ENCODE measurements around the gene HYDIN.

DNA sequence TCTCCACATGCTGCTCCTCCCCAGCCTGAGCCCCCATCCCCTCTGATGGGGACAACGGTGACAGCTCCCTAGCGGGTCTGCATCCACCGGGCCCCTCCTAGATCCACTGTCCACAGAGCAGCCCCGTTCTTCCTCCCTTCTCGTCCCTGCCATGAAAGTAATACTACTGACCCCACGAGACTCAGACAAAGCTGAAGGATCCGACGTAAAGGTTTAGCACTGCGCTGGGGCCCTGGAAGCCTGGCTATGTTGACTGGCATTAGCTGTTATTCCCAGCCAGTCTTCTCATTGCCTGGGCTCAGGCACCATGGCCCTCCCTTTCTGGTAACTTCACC, 460.3 kb downstream of the HYDIN start:
- TF ChIP-seq, protein P1, sequence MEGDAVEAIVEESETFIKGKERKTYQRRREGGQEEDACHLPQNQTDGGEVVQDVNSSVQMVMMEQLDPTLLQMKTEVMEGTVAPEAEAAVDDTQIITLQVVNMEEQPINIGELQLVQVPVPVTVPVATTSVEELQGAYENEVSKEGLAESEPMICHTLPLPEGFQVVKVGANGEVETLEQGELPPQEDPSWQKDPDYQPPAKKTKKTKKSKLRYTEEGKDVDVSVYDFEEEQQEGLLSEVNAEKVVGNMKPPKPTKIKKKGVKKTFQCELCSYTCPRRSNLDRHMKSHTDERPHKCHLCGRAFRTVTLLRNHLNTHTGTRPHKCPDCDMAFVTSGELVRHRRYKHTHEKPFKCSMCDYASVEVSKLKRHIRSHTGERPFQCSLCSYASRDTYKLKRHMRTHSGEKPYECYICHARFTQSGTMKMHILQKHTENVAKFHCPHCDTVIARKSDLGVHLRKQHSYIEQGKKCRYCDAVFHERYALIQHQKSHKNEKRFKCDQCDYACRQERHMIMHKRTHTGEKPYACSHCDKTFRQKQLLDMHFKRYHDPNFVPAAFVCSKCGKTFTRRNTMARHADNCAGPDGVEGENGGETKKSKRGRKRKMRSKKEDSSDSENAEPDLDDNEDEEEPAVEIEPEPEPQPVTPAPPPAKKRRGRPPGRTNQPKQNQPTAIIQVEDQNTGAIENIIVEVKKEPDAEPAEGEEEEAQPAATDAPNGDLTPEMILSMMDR (IDR thresholded peaks at IDR 0.05) = no peak
- TF ChIP-seq JUND (IDR thresholded peaks at IDR 0.05) (no peak), POLR2AphosphoS5 (IDR thresholded peaks at IDR 0.05; ENCODE audit: low read depth, low read length) (no peak), SMC3 (IDR thresholded peaks at IDR 0.05; ENCODE audit: low read depth, low read length) (no peak), GABPA (IDR thresholded peaks at IDR 0.05; ENCODE audit: low read depth) (no peak), YY1 (IDR thresholded peaks at IDR 0.05; ENCODE audit: low read depth) (no peak), RFX5 (IDR thresholded peaks at IDR 0.05; ENCODE audit: low read length) (no peak), EZH2phosphoT487 (IDR thresholded peaks at IDR 0.05; ENCODE audit: borderline replicate concordance, low read depth) (no peak), MXI1 (IDR thresholded peaks at IDR 0.05; ENCODE audit: low read depth, low read length) (no peak)
- TF ChIP-seq, protein P2, sequence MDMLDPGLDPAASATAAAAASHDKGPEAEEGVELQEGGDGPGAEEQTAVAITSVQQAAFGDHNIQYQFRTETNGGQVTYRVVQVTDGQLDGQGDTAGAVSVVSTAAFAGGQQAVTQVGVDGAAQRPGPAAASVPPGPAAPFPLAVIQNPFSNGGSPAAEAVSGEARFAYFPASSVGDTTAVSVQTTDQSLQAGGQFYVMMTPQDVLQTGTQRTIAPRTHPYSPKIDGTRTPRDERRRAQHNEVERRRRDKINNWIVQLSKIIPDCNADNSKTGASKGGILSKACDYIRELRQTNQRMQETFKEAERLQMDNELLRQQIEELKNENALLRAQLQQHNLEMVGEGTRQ (IDR thresholded peaks at IDR 0.05; ENCODE audit: borderline replicate concordance, low read depth, low read length) = no peak
- TF ChIP-seq, protein P3, sequence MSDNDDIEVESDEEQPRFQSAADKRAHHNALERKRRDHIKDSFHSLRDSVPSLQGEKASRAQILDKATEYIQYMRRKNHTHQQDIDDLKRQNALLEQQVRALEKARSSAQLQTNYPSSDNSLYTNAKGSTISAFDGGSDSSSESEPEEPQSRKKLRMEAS (IDR thresholded peaks at IDR 0.05; ENCODE audit: low read depth) = no peak
